ENCODE results near the gene GMIP.

GRCh38 chr19:19670070-19670551 lies 26.7 kb upstream of the GMIP start:
- TF ChIP-seq MEF2A (IDR thresholded peaks at IDR 0.05; ENCODE audit: borderline replicate concordance, low read depth) (no peak), CTCF (IDR thresholded peaks at IDR 0.05) (no peak), REST (IDR thresholded peaks at IDR 0.05; ENCODE audit: low read depth, low read length) (no peak), FOXJ3 (CRISPR knock-in tag; IDR thresholded peaks at IDR 0.05) (no peak), NFIC (IDR thresholded peaks at IDR 0.05; ENCODE audit: borderline replicate concordance) (no peak), PBX3 (IDR thresholded peaks at IDR 0.05) (no peak), POLR2AphosphoS5 (IDR thresholded peaks at IDR 0.05; ENCODE audit: low read depth, low read length) (no peak)

Measured in SK-N-SH (cell line).